Erythroblast (primary cell): ENCODE measurements around the gene TMEM233.

Experiments used
- GATA1 ChIP-seq: IDR thresholded peaks from 2 replicates; pipeline ENCODE4 v1.6.1; 2011; ENCODE audit warnings: low read depth, mild to moderate bottlenecking, control low read depth, low read length, moderate library complexity
- POLR2A ChIP-seq: IDR thresholded peaks from 2 replicates; pipeline ENCODE4 v1.6.1; 2011; ENCODE audit warnings: mild to moderate bottlenecking, low read length

DNA sequence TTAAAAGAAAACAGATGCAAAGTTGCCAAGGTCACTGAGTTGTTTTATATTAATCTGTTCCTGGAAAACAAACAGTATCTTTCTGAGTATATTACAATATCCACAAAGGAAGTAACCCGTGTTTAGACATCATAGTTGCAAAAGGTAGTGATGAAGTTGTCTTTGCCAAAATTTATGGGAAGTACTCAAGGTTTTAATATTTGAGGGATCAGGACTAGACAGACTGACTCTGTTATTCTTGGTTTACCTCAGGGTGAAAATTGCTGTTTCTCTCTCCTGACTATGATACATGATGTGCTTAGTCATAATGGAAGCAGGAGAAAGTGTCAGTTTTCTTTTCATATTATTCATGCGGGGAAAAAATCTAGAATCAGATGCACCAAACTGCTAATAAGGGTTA lies 28.3 kb downstream of the TMEM233 start:
- no peak for TF ChIP-seq POLR2A
- TF ChIP-seq GATA1 = no peak
